Right lobe of liver (tissue), 4 donors: ENCODE results near the gene NEGR1.

Experiments used
- CTCF ChIP-seq, 4 donors: fragments of 200-600 bp in 3 of 4; fragments of 450-650 bp in 1 of 4; IDR thresholded peaks; one replicate each; pipeline versions ENCODE4 v1.5.1 to v1.8.0; 2016 to 2022; ENCODE audit warnings: antibody characterized with exemption in 4 of 4, mild to moderate bottlenecking in 2 of 4
- POLR2A ChIP-seq: fragments of 450-650 bp; IDR thresholded peaks from one replicate; pipeline ENCODE4 v1.6.1; 2017; ENCODE audit warnings: antibody characterized with exemption, mild to moderate bottlenecking
- donor health status: DM: no; HTN: no; CAD: no.
- donor health status: DM: no; HTN: no; CAD: no.
- donor health status: DM: no; HTN: yes; CAD: no.

- TF ChIP-seq CTCF (IDR thresholded peaks at IDR 0.05) (no peak), POLR2A (no peak)
Measured at GRCh38 chr1:72009173-72010093, 272.9 kb downstream of the NEGR1 start.
